T-helper 9 cell (primary cell): ENCODE results near the gene MBOAT1.

Experiments used
- DNase-seq: peaks from one replicate; pipeline ENCODE4 v3.0.0-alpha.2; 2020

The MBOAT1 gene

DNA sequence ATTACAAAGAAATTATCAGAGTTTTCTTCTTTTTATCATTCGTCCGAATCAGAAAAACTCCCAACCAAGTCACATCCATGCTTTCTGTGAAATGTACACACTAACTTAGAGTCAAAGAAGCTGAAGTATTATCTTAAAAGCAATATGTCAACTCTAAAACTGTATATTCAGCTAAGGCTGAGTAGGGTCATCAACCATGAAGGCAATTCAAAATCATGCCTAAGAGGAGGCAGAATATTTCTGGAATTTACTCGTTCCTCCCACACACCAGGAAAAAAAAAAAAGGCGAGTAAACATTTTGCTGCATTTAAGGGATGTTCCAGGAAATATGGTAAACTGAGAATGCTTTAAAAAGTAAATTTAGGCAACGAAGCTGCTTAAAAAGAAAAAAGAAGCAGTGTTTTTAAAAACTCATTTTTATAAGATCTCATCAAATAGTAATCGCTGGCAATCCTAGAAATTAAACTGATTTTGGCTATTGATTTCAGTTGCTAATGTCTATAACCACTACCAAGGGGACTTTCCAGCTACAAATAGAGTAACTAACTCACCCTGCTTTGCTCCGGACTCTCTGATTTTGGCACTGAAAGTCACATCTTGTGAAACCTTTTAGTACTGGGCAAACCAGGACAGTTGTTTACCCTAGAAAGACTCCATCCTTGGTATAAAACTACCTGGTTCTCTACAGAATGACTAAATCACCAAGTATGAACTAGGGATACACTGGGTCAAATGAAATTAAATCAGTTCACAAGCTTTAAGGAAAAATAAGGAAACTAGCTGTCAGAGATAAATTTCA is 82.8 kb downstream of the MBOAT1 start:
- no peak for DNase-seq

DNA sequence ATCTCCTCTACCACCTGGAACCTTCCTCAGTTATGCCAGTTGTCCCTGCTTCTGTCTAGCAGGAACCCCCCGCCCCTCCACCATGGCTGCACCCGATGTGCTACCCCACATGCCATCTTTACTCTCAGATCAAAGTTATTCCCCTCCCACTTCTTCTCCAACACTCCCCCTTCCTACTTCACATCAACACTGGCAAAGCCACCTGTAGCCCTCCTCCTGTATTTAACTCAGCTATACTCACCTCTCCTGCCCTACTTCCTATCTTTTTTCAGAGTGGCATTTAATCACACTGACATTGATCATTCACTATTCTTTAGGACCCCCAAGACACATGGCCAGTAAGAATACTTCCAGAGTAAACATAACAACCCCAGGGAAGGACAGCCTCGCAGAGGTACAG is 84.3 kb downstream of the MBOAT1 start:
- no peak for DNase-seq

DNA sequence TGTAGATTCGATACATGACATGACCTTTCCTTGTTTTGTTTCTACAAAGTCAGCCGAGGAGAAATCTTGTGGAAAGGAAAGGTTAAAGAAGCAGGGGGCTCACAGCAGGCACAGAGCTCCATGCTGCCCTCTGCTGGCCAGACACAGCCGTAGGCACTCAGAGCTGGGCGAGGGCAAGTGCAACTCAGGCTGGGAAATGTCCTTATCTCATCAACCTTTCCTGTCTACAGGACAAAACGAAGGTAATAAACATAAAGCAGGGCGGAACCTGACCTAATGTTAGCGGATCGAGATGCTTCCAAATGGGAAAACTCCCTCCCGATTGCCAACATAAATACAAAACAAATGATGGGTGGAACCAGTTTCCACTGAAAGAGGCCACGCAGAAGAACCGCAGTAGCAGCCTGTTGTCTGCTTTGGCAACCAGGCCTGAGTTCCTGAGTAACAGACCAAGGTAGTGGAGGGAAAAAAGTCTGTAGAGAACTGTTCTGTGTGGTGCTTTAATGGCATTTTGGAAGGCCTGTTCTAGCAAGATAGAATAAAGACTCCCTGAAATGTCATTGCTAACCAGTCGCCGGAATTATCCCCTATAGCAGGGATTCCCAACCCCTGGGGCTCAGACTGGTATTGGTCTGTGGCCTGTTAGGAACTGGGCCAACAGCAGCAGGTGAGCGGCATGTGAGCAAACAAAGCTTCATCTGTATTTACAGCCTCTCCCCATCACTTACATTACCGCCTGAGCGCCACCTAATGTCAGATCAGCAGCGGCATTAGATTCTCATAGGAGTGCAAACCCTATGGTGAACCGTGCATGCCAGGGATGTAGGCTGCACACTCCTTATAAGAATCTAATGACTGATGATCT is 85.2 kb downstream of the MBOAT1 start:
- peak; percentile 58 for DNase-seq

DNA sequence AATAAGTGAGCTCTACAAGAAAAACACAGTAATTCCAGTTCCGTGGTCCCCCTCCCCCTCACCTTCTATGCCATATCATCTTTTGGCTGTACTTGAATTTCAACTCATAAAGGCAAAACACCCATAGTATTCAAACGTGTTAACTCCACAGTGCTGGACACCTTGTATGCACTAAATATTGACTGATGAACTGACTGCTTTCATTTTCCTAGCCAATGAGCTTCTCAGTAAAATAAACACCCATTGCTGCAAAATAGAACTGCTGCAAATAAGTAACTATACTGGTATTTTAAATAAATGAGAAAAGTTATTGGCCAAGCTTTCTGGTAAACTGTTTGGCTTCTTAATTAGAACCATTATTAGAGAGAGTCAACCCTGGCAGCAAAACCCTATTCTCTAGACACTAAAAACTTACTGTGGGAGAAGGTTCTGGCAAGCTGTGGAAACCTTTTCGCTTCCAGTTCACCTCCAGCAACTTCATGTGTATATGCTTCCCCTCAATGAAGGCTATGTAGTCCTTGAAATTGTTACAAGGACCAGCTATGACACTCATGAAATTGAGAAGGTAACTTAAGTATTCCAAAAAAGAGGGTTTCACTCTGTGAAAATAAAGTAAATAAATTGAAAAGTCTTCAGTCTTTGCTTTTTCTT is 86.0 kb downstream of the MBOAT1 start:
- DNase-seq: no peak

DNA sequence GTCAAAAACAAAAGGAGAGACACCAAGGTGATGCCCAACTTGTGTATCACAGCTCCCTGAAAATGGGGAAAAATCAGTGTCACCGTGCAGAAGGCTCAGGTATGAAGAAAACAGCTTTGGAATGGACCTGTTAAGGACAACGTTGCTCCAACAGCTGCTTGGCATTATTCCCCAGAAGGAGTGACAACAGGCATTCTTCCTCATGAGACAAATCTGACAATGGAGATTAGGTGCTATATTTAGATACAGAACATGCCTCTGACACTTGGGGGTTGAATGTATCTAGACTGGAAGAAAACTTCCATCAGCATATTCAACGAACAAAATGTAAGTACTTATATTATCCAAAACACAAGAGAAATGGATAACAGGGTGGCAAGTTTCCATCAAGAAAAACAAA is 87.7 kb downstream of the MBOAT1 start:
- no peak for DNase-seq

DNA sequence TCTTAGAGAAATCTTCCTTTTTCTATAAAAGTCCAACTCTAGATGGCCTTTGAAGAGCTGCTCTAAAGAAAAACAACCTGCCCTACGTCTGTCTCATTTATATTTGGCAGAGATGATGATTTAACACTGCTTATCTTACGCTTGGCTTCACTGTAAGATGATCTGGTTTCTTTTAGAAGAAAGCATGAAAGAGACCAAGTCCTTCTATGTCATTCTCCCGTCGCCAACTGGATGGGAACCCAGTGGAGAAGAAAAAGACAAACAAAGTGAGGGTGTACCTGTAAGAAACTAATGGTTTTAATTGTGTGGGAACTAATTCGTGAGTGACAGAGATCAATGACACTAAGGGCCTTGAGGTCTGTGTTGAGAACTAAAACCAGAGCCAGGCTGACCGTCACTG is 92.8 kb downstream of the MBOAT1 start:
- DNase-seq: no peak

DNA sequence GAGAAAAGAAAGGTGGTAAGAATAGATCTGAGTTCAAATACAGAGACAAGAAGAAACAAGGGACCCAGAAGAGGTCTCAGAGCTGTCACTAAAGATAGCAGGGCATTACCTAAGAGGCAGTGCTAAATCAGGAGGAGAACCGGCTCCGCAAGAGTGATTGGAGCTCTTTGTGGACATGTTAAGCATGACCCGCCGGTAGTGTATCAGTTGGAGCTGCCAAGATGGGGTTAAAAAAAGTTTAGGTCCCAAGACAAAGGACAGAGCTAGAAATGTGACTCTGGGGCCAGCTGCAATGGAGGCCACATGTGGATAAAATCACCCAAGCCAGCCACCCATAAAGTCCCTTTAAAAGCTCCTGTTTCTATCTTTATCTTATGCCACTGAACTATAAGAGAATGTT is 93.4 kb downstream of the MBOAT1 start:
- no peak for DNase-seq

DNA sequence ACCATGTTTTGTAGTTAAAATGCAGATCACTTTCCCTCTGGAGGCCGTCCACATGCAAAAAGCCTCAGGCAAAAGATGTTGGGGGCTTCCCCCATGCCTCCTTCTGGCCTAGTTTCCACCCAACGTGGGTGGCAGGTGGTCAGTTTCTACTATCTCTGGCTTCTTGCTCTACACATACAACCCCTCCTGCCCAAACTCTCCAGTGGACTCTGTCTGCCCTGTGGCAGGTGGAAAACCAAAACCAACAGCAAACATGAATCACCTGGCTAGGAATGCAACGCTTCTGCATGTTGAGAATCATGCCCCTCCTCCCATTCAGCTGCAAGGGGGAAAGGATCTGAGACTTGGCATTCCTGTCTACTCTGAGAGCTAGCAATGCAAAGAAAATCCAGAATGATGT is 94.8 kb downstream of the MBOAT1 start:
- DNase-seq: no peak

DNA sequence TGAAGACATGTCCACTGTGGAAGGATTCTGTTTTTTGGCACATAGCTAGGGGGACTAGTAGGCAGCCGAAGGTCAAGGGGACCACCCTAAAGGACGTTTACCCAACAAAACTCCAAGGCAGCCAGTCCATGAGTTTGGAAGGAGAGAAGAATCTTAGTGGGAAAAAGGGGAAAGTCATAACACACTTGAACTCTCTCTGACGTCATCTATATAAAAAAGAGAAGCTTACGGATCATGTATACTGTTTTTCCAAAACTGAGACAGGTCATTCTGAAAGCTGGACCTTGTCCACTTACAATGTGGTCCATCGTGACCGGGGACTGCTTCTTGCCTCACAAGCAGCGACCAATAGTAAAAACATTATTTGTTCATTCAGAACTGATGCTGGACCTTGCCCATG is 95.5 kb downstream of the MBOAT1 start:
- DNase-seq: no peak

DNA sequence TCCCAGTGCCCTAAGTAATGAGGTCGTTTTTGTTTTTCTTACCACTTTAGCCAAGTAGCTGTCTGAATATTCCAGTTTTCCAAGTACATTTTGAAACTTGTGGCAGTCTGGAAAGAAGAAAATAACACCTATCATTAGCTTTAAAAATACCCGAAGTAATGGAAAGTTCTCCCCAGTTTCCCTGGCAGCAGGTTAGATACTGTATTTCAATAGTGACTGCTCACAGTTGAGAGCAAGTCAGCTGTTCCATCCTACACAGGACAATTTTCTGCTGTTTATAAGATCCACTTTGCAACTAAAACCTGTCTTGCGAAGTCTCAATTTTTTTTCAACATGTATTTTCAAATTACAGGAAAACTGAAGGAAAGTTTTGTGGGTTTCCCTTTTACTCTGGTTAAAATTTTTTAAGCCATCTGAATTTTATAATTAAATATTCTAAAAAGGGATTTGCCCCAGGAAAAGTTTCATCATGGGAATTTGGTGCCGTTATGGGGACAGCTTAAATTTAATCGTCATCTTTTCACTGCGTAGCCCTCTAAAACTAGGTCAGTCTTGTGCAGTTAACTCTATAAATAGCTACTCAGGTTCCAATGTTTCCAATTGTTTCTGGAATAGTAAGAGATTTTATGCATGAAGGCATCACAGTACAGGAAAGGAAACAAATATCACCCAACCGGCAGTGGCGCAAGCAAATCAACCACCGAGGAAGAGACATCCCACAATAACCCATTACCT is 96.9 kb downstream of the MBOAT1 start:
- DNase-seq: no peak

DNA sequence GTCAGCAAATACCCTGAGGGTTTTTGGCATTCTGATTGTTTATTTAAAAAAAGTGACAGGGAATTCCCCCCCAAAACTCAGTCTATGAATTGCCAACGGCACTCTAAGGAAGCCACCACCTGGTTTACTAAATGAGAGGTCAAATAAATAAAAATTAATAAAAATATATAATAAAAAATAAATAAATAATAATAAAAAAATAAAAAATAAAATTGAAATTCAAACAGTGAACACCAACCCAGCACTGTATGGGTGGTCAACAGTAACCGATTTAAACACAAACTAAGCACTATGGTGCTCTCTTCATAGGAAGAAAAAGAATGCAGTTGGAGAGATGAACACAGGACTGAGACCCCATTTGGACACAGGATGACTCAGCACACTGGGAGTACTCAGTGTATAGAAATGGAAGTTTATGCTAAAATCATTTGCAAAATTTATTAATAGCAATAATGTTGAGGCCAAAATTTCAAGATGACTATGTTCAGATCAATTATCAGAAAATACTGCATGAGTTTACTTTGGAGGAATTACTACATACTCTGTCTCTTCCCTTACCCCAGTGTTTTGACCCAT is 98.5 kb downstream of the MBOAT1 start:
- DNase-seq: no peak

DNA sequence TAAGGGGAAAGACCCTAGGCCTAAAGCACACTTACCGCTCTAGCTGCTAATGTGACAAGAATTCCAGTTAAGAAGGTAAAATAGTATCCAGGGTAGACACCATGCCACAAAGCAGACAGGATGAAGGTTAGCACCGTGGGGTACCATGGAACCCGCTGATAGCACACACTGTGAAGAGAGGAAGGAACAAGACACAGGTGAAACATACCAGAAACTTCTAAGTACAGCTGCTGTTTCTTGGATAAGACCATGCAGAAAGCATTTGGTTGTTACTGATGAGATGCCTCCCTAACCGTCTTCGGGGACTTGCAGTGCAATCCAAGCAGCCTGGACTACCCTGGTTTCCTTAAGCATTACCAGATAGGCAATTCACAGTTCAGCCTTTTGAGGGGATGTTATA is 99.4 kb downstream of the MBOAT1 start:
- DNase-seq: no peak

DNA sequence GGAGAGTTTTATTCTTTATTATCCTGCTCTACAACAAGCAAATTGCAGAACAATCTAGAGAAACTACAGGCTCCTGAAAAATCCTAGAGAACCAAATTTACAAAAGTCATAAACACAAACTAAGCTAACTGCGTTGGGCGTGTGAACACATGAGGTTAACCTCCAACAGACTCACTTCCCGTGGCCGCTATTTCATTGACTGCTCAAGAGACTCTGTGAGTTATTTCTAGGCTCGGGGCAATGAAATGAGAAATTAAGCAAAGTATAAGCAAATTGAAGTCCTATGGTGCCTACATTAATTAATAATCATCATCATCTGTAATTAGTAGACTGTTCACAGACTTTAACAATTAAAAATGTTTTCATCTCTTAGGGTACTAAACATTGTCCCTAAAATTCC is 100.0 kb downstream of the MBOAT1 start:
- no peak for DNase-seq

DNA sequence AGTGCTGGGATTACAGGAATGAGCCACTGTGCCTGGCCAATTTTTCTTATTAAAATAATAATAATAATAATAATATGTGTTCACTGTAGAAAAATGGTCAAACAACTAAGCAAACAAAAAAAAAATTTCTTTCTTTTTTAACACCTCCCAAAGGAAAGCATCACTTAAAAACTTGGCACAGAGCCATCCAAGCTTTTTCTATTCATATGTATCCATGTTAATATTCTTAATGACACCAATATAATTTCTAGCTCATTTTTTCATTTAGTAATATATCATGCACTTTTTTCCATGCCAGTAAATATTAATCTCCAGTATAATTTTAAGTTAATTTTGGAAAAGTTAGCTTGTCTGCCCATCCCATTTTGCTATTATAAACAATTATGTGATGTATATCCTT is 101.8 kb downstream of the MBOAT1 start:
- no peak for DNase-seq

DNA sequence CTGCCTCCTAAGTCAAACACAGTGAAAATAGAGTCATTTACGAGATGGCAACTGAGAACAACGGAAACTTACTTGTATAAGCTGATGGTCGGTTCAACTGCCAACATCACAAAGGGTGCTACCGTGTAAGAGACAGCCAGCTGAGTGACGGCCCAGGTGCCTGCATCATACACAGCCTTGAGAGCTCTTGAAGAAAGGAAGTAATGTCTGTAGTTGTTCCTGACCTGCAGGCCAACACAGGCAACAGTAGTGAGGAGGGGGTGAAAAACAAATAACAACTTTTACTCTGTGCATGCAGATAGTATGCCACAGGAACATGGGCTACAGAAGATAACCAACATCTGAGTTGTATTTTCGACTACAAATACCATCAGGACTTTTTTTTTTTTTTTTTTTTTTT is 102.7 kb downstream of the MBOAT1 start:
- DNase-seq: no peak

DNA sequence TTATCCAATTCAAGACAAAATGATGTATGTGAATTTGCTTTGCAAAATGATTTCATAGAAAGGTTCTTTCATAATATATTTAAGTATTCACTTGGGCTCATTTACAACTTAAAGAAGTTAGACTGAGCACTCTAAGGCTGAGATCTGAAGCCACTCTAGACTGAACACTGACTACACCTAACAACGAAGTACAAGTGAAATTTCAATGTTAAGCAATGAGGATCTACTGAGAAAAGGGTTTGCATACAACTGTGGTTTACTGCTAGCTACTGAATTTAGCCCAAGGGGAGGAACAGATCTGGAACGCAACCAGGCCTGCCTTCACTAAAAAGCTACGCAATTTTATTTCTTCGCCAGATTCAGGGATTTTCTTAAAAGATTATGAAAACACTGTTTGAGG is 106.4 kb downstream of the MBOAT1 start:
- DNase-seq: no peak

DNA sequence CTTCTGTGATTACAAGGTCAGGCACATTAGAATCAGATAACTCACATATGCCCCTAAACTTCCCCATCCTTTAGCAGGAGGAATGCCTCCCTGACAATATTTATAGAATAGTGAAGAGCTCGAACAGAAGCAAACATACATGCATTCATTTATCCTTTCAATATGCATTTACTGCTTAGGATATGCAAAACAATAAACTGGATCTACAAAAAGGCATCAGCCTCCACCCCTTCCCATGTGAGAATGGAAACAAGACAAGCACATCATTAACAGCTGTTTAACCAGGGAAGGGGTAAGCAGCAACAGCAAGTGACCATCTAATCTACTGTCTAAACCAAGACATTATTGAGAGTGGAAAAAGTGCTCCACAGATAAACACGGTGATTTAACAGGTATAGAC is 107.6 kb downstream of the MBOAT1 start:
- no peak for DNase-seq

DNA sequence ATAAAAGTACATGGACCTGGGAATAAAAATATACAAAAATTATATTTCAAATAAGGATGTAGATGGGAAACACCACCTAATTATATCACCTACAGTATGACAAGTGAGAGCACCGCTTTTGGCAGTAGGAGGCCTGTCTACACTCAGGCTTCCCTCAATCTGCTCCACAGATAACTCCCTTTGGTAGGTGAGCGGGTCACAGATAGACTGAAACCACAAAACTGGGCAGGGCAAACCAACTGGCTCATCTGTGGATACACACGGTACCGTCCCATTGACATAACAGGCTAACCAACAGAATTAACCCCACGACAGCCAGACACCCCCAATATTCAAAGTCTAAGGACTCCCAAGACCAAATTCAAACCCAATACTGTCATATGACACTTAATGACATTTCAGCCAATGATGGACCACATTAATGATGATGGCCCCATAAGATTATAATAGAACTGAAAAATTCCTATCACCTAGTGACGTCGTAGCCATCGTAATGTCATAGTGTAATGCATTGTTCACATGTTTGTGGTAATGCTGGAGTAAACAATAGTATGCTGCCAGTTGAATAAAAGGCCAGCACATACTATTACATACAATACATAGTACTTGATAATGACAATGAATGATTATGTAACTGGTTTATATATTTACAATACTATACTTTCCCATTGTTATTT is 109.7 kb downstream of the MBOAT1 start:
- no peak for DNase-seq

DNA sequence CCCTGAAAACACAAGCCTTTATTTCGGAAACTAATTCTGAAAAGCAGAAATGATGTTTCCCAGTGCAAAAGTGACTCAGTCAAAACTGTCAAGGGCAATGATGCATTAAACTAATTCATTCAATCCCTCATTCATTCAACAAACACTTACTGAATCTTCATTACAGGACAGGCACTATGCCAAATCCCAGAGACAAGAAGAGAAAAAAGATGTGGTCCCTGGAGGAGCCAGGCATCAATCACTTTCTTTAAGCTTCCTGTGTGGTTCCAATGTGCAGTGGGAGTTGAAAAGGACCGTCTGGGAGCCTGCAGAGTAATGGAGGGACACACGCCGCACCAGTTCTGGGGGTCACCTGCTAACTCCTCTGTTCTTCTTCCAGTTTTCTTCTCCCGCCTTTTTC is 113.1 kb downstream of the MBOAT1 start:
- no peak for DNase-seq

DNA sequence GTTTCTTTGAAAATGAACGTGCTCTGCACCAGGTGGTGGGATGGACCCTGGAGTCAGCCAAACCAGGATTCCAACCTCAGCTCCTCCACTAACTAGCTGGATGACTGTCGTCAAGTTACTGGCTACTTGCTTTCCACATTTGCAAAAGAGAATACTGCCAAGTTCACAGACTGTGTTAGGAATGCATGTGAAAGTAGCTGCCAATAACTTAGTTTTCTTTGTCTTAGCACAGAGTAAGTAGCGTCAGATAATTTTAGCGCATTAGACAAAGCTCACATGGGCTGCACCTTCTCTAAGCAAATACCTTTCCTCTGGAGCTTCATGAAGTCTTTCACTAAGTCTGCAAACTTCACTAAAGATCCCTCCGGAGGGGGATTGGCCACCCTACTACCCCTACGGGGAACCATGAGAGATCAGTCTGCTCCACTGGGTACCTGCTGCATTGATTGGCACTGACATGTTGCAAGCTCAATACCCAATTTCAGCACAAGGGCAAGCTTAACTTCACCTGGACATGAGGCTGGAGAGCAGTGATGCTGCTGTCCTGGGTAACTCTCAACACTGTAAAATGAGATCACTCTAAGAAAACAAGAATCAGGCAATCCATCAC is 113.9 kb downstream of the MBOAT1 start:
- DNase-seq: no peak

DNA sequence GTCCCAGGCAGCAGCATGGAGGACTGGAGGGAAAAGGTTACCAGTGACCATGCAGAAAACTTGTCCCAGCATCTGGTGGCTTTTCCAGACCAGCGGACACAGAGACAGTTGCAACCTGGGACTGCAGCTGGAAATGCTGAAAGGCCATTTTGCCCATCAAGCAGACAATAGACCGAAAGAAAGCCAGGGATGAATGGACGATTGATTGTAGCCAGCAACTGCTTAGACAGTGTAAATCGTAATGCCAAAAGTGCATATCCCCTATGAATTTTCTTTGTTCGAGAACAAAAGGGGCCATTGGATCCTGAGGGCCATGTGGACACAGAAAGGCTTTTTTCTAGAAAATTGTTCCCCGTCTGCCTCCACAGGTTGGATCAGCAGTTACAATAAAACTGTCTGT is 115.7 kb downstream of the MBOAT1 start:
- DNase-seq: no peak

DNA sequence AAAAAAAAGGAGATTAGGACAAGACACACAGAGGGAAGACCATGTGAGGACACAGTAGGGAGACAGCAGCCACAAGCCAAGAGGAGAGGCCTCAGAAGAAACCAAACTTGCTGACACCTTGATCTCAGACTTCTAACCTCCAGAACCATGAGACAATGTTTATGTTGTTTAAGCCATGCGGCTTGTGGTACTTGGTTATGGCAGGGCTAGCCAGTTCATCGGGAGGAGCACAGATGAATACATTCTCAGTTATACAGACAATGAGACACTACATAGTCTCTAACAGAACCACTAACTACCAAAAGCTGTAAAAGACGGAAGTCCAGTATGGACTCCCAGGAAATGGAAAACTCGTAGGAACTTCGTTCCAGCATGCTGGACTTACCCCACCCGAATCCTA is 116.8 kb downstream of the MBOAT1 start:
- DNase-seq: no peak
